Measurements from ENCODE around the gene GALNTL6. TPM values are rescaled to one million over a fixed set of nuclear protein-coding genes. Genes with fewer than 3 reads are reported as not detected.

Gene GALNTL6
- polyA plus RNA-seq, 1 donor (not counting 4 experiments of a cell fraction or from before 2014, with no cell fraction given), result not detected

GRCh38 chr4:172842779-172843178 is 1029.6 kb downstream of the GALNTL6 start:
- H3K4me3 ChIP-seq (ENCODE audit: control insufficient read depth in 2 of 3, extremely low read depth in 1 of 3, insufficient read depth in 2 of 3, low read depth in 1 of 3, low read length in 3 of 3), result no peak overlapping the region
- no peaks in the 10 kb centered on the region for H3K9me3 ChIP-seq (ENCODE audit: control insufficient read depth, low read depth, low read length)
- DNase-seq (ENCODE audit: low read depth, low spot score) (no peak), FAIRE-seq (no peak)
- H2AFZ ChIP-seq (ENCODE audit: control insufficient read depth, low read length), result no peak overlapping the region
- no peaks in the 10 kb centered on the region for H3K36me3 ChIP-seq (ENCODE audit: control insufficient read depth in 2 of 2, extremely low read depth in 1 of 2, insufficient read depth in 2 of 2, low read length in 2 of 2)
- H3K27me3 ChIP-seq (ENCODE audit: control insufficient read depth, extremely low read depth, insufficient read depth, low read length), result no peaks in the 10 kb centered on the region
- H3K9me1 ChIP-seq (ENCODE audit: control insufficient read depth, extremely low read depth, insufficient read depth, low read length), result no peaks in the 10 kb centered on the region
- TF ChIP-seq EZH2 (IDR thresholded peaks at IDR 0.05; ENCODE audit: low read length) (no peak), CTCF (optimal IDR thresholded peaks at IDR 0.05 in 1 of 3, IDR thresholded peaks at IDR 0.05 in 1 of 3, conservative IDR thresholded peaks at IDR 0.05 in 1 of 3; ENCODE audit: extremely low read depth in 1 of 3, insufficient read depth in 2 of 3, low read length in 3 of 3) (no peak)
- no peak overlapping the region for H3K9ac ChIP-seq (ENCODE audit: control insufficient read depth, extremely low read depth, insufficient read depth, low read length)
- no peaks in the 10 kb centered on the region for H3K79me2 ChIP-seq (ENCODE audit: control insufficient read depth, insufficient read depth, low read length)
- no peak overlapping the region for H3K27ac ChIP-seq (ENCODE audit: control insufficient read depth, insufficient read depth, low read length)
- no peaks in the 10 kb centered on the region for H3K4me1 ChIP-seq (ENCODE audit: control insufficient read depth, extremely low read depth, insufficient read depth, low read length)
- no peaks in the 10 kb centered on the region for H4K20me1 ChIP-seq (ENCODE audit: control insufficient read depth, extremely low read depth, insufficient read depth, low read length)
- dilution Hi-C loops (cut with MboI; ENCODE audit: extremely low pct_ligation_motif_present, low sequenced_read_pairs), result no loop called here
- H3K4me2 ChIP-seq (ENCODE audit: control insufficient read depth, extremely low read depth, insufficient read depth, low read depth, low read length), result no peak overlapping the region

- FAIRE-seq, result no peak
Observed at GRCh38 chr4:172843192-172843591, 1030.0 kb downstream of the GALNTL6 start.

More at GRCh38 chr4:172843192-172843591, 1030.0 kb downstream of the GALNTL6 start:
- H3K9me3 ChIP-seq (ENCODE audit: control insufficient read depth, low read depth, low read length), result no peaks in the 10 kb centered on the region
- H3K9ac ChIP-seq (ENCODE audit: control insufficient read depth, extremely low read depth, insufficient read depth, low read length), result no peak overlapping the region
- H3K36me3 ChIP-seq (ENCODE audit: control insufficient read depth in 2 of 2, extremely low read depth in 1 of 2, insufficient read depth in 2 of 2, low read length in 2 of 2), result no peaks in the 10 kb centered on the region
- H3K4me2 ChIP-seq (ENCODE audit: control insufficient read depth, extremely low read depth, insufficient read depth, low read depth, low read length), result no peak overlapping the region
- no peaks in the 10 kb centered on the region for H3K4me1 ChIP-seq (ENCODE audit: control insufficient read depth, extremely low read depth, insufficient read depth, low read length)
- DNase-seq (ENCODE audit: low read depth, low spot score), result no peak
- H2AFZ ChIP-seq (ENCODE audit: control insufficient read depth, low read length), result no peak overlapping the region
- no peak overlapping the region for H3K4me3 ChIP-seq (ENCODE audit: control insufficient read depth in 2 of 3, extremely low read depth in 1 of 3, insufficient read depth in 2 of 3, low read depth in 1 of 3, low read length in 3 of 3)
- H3K27ac ChIP-seq (ENCODE audit: control insufficient read depth, insufficient read depth, low read length), result no peak overlapping the region
- no peaks in the 10 kb centered on the region for H3K27me3 ChIP-seq (ENCODE audit: control insufficient read depth, extremely low read depth, insufficient read depth, low read length)
- dilution Hi-C loops (cut with MboI; ENCODE audit: extremely low pct_ligation_motif_present, low sequenced_read_pairs), result no loop called here
- H3K79me2 ChIP-seq (ENCODE audit: control insufficient read depth, insufficient read depth, low read length), result no peaks in the 10 kb centered on the region
- no peaks in the 10 kb centered on the region for H3K9me1 ChIP-seq (ENCODE audit: control insufficient read depth, extremely low read depth, insufficient read depth, low read length)
- TF ChIP-seq CTCF (optimal IDR thresholded peaks at IDR 0.05 in 1 of 3, IDR thresholded peaks at IDR 0.05 in 1 of 3, conservative IDR thresholded peaks at IDR 0.05 in 1 of 3; ENCODE audit: extremely low read depth in 1 of 3, insufficient read depth in 2 of 3, low read length in 3 of 3), result no peak
- no peaks in the 10 kb centered on the region for H4K20me1 ChIP-seq (ENCODE audit: control insufficient read depth, extremely low read depth, insufficient read depth, low read length)

All from keratinocyte (primary cell).